HG03175 (cell line): ENCODE results near the gene UBE2G1.
"Not testable (repeated sequence)": the region's sequence is repeated elsewhere in the genome, so short reads cannot be mapped to it uniquely, and the experiment has no call there.

Experiments used
- ATAC-seq: cut with Tn5 transposase; IDR thresholded peaks from one replicate; pipeline ENCODE4 v1.9.1; 2021; ENCODE audit warnings: mild to moderate bottlenecking, moderate library complexity; ENCODE audit not compliant: unreplicated experiment

UBE2G1 gene

GRCh38 chr17:4375796-4376440 lies 9.4 kb upstream of the UBE2G1 start:
- not testable (repeated sequence) for ATAC-seq

DNA sequence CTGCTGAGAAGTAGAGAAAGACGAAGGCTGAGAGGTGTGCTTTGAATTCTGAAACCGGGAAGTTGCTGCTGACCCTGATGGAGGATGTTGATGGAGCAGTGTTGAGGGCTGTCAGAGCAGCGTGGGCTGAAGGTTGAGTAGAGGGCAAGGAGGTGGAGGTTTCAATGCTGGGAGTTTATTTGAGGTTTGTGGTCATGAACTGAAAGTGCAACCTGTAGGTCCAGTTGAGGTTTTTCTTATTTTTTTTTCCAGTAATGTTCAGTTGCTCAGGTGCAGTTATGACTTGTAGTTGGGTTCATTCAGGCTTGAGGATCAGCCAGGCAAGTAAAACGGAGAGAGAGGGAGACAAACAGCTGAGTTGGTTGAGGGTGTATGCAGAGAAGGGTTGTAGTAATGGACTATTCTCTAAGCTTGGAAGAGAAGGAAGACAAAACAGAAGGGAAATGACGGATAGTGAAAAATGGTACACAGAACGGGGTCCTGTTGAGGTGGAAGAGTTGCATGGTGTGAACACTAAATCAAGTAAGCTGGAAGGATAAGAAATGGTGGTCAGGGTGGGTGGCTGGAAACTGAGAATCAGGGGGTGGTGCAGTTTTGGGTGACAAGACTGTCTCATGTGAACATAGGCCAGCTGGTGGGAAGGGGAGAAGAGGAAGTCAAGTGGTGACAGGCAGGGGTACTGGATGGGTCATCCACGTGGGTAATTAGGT lies 8.7 kb upstream of the UBE2G1 start:
- ATAC-seq = peak; percentile 76

- ATAC-seq = no peak
Observed at GRCh38 chr17:4369557-4370230, 3.2 kb upstream of the UBE2G1 start.

DNA sequence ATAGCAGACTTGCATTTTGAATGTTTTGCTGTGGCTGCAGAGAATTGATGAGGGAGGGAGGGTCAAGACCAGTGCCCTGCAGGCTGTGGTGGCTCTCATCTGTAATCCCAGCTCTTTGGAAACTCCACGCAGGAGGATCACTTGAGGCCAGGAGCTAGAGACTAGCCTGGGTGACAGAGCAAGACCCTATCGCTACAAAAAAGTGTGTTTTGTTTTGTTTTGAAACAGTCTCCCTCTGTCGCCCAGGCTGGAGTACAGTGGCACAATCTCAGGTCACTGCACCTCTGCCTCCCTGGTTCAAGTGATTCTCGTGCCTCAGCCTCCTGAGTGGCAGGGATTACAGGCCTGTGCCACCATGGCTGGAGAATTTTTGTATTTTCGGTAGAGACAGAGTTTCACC lies 1.9 kb upstream of the UBE2G1 start:
- ATAC-seq = no peak

- not testable (repeated sequence) for ATAC-seq
Observed at GRCh38 chr17:4367177-4367576, 702 bp upstream of the UBE2G1 start.

GRCh38 chr17:4365628-4366326 lies 698 bp downstream of the UBE2G1 start:
- ATAC-seq = peak; percentile 11

DNA sequence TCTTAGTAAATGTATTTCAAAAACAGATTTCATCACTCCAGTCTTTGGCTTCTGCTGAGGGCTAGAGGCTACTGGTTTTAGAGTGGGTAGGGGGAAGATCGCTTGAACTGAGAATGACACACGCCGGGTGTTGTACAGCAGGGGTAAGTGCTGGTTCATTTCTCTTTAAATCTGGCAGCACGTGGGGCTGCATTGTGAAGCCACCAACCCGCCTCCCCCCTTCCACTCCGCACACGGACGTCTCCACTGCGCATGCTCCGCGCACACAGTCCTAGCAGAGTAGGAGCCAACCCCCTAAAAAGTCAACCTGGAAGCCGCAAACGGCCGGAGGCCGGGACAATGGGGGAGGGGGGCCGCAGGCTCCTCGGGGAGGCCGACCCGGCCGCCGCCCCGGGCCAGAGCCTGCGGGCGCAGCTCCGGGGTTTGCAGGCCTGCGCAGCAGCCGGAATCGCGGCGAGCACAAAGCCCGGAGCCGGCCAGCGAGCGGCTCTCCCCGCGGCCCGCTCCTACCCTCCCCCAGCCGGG lies 1.3 kb downstream of the UBE2G1 start:
- peak; percentile 45 for ATAC-seq

DNA sequence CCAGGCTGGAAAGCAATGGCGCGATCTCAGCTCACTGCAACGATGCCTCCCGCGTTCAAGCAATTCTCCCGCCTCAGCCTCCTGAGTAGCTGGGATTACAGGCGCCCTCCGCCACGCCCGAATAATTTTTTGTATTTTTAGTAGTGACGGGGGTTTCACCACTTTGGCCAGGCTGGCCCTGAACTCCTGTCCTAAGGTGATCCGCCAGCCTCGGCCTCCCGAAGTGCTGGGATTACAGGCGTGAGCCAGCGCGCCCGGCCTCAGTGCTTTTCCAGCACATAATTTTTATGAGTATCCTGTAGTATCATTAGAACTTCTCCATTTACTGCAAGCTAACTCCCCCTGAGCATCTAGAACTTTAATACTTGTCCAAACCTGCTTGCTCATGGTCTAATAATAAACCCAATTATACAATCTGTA lies 1.8 kb downstream of the UBE2G1 start:
- no peak for ATAC-seq

- ATAC-seq = no peak
Observed at GRCh38 chr17:4362141-4362540, 4.3 kb downstream of the UBE2G1 start.

GRCh38 chr17:4358154-4358553 lies 8.3 kb downstream of the UBE2G1 start:
- ATAC-seq = no peak

- ATAC-seq = no peak
Observed at GRCh38 chr17:4357671-4358070, 8.8 kb downstream of the UBE2G1 start.

- no peak for ATAC-seq
Observed at GRCh38 chr17:4357030-4357628, 9.3 kb downstream of the UBE2G1 start.

DNA sequence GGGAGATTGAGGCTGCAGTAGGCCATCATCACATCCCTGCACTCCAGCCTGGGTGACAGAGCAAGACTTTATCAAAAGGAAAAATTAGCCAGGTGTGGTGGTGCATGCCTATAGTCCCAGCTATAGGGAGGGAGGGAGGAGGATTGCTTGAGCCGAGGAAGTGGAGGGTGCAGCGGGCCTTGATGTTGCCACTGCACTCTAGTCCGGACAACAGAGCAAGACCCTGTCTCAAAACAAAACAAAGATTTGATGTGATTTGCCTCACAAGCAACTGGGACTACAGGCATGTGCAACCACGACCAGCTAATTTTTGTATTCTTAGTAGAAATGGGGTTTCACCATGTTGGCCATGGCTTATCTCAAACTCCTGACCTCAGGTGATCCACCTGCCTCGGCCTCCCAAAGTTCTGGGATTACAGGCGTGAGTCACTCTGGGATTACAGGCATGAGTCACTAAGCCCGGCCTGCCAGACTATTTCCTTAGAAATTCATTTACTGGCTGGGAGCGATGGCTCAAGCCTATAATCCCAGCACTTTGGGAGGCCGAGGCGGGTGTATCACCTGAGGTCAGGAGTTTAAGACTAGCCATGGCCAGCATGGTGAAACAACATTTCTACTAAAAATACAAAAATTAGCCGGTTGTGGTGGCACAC lies 11.5 kb downstream of the UBE2G1 start:
- no peak for ATAC-seq

GRCh38 chr17:4354206-4354605 lies 12.3 kb downstream of the UBE2G1 start:
- no peak for ATAC-seq

DNA sequence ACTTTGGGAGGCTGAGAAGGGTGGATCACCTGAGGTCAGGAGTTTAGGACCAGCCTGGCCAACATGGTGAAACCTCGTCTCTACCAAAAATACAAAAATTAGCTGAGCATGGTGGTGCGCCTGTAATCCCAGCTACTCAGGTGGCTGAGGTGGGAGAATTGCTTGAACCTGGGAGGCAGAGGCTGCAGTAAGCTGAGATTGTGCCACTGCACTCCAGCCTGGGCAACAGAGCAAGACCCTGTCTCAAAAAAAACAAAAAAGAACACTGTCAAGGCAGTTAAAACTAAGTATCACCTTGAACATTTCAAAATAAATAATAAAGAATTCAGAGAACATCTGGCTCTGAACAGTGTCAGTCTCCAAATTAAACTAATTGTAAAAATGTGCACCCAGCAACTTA lies 16.3 kb downstream of the UBE2G1 start:
- not testable (repeated sequence) for ATAC-seq

DNA sequence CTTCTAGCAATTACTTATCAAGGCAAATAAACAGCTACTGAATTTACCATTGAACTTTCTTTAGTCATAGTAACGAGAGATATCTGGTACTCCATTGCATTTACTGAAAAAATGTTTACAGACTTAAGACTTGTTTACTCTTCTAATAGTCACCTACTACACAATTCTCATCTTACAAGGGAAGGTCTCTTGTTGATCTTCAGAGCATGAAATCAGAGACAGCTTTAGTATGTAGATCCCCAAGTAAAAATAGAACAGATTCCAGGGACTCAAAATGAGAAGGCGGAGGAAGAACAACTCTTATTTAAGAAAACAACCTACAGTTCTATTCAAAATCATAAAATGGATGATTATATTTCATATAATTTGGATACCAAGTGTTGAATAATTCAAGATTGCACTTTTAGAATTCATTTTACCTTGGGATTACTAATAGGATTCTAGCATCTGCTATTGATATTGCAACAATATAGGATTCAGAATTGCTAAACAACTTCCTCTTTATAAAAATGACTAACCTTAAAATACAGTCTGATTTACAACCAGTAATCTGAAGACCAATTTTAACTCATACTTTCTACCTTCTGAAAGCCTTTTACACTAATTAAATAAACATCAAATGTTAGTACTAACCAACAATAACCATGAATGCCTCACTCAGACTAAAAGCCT lies 20.8 kb downstream of the UBE2G1 start:
- no peak for ATAC-seq

DNA sequence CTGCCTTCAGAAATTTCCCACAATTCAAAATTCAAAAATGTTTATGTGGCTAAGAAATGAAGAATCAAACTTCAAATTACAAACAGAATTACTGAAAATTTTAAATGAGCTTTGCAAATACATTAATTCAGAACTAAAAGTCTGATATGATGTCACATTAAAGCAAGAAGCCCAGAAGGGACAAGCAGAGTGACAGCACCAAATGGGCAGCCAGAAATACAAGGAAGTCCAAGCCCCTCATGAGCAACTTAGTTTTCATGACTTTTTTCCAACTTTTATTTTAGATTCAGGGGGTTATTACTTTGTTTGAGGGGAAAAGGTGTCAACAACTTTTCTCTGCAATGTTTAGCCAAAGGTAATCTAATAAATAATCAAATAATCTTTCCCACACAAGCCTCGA lies 21.5 kb downstream of the UBE2G1 start:
- no peak for ATAC-seq

GRCh38 chr17:4342535-4342934 lies 23.9 kb downstream of the UBE2G1 start:
- no peak for ATAC-seq

DNA sequence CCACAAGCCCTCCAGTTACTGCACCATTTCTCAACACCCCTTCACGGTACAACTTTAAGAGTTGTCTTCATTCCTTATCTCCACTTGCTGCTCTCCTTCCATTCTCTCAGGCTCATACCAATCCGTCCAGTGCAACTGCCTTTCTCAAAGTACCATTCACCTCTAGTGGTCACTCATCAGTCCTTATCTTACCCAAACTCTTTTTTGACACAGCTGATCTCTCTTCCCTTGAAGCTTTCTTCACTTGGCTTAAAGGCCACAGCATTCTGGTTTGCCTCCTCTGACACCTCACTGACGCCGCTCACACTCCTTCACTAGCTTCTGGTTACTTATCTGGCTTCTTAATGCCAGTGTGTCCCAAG lies 24.9 kb downstream of the UBE2G1 start:
- ATAC-seq = no peak
